ENCODE data around the gene SLIT3. TPM values are rescaled to one million over a fixed set of nuclear protein-coding genes. Genes with fewer than 3 reads are reported as not detected.
A peak's percentile ranks its signal among the peaks of the same experiment; 100 is the strongest.

SLIT3 gene
- total and polyA plus RNA-seq, 2 donors, result 8.4 to 9.2 TPM

GRCh38 chr5:169173372-169173771 is 127.6 kb downstream of the SLIT3 start:
- Histone ChIP-seq H3K27me3 (ENCODE audit: control insufficient read depth in 2 of 2, insufficient read depth in 1 of 2, low read length in 1 of 2) (no peaks in the 10 kb centered on the region), H3K4me1 (ENCODE audit: control insufficient read depth in 2 of 2, insufficient read depth in 2 of 2, low read length in 2 of 2) (no peaks in the 10 kb centered on the region), H3K27ac (ENCODE audit: low read depth in 1 of 2, low read length in 1 of 2) (no peak overlapping the region), H3K4me3 (ENCODE audit: low read length in 2 of 2) (no peak overlapping the region), H3K36me3 (ENCODE audit: control insufficient read depth in 2 of 2, insufficient read depth in 2 of 2, low read length in 1 of 2) (no peaks in the 10 kb centered on the region), H3K9me3 (ENCODE audit: control insufficient read depth in 2 of 2, insufficient read depth in 1 of 2, low read length in 1 of 2) (no peaks in the 10 kb centered on the region)
- 92% methylated on average over 6 of the region's 6 CpGs for WGBS
- no peak for DNase-seq (ENCODE audit: low read depth in 6 of 9, low spot score in 9 of 9)

- H3K4me1 ChIP-seq (ENCODE audit: control insufficient read depth in 2 of 2, insufficient read depth in 2 of 2, low read length in 2 of 2), result no peaks in the 10 kb centered on the region
- no peaks in the 10 kb centered on the region for H3K9me3 ChIP-seq (ENCODE audit: control insufficient read depth in 2 of 2, insufficient read depth in 1 of 2, low read length in 1 of 2)
- no peak for DNase-seq (ENCODE audit: low read depth in 6 of 9, low spot score in 9 of 9)
- no peaks in the 10 kb centered on the region for H3K27me3 ChIP-seq (ENCODE audit: control insufficient read depth in 2 of 2, insufficient read depth in 1 of 2, low read length in 1 of 2)
- no peak overlapping the region for H3K27ac ChIP-seq (ENCODE audit: low read depth in 1 of 2, low read length in 1 of 2)
- 80% methylated on average over 2 of the region's 2 CpGs for WGBS
- no peaks in the 10 kb centered on the region for H3K36me3 ChIP-seq (ENCODE audit: control insufficient read depth in 2 of 2, insufficient read depth in 2 of 2, low read length in 1 of 2)
- H3K4me3 ChIP-seq (ENCODE audit: low read length in 2 of 2), result no peak overlapping the region
These were observed 129.4 kb downstream of the SLIT3 start for GRCh38 chr5:169171515-169171914.

GRCh38 chr5:169169783-169170182 is 131.2 kb downstream of the SLIT3 start:
- no peak overlapping the region for H3K4me3 ChIP-seq (ENCODE audit: low read length in 2 of 2)
- no peaks in the 10 kb centered on the region for H3K36me3 ChIP-seq (ENCODE audit: control insufficient read depth in 2 of 2, insufficient read depth in 2 of 2, low read length in 1 of 2)
- DNase-seq (ENCODE audit: low read depth in 6 of 9, low spot score in 9 of 9), result no peak
- H3K27me3 ChIP-seq (ENCODE audit: control insufficient read depth in 2 of 2, insufficient read depth in 1 of 2, low read length in 1 of 2), result no peaks in the 10 kb centered on the region
- H3K9me3 ChIP-seq (ENCODE audit: control insufficient read depth in 2 of 2, insufficient read depth in 1 of 2, low read length in 1 of 2), result no peaks in the 10 kb centered on the region
- H3K27ac ChIP-seq (ENCODE audit: low read depth in 1 of 2, low read length in 1 of 2), result no peak overlapping the region
- 95% methylated on average over 4 of the region's 4 CpGs for WGBS
- no peaks in the 10 kb centered on the region for H3K4me1 ChIP-seq (ENCODE audit: control insufficient read depth in 2 of 2, insufficient read depth in 2 of 2, low read length in 2 of 2)

- Histone ChIP-seq H3K27ac (ENCODE audit: low read depth in 1 of 2, low read length in 1 of 2) (no peak overlapping the region), H3K4me1 (ENCODE audit: control insufficient read depth in 2 of 2, insufficient read depth in 2 of 2, low read length in 2 of 2) (peaks cover 0 to 6% of the 10 kb centered on the region in 2 donors), H3K27me3 (ENCODE audit: control insufficient read depth in 2 of 2, insufficient read depth in 1 of 2, low read length in 1 of 2) (no peaks in the 10 kb centered on the region), H3K4me3 (ENCODE audit: low read length in 2 of 2) (no peak overlapping the region), H3K36me3 (ENCODE audit: control insufficient read depth in 2 of 2, insufficient read depth in 2 of 2, low read length in 1 of 2) (no peaks in the 10 kb centered on the region), H3K9me3 (ENCODE audit: control insufficient read depth in 2 of 2, insufficient read depth in 1 of 2, low read length in 1 of 2) (no peaks in the 10 kb centered on the region)
- 80% methylated on average over 3 of the region's 3 CpGs for WGBS
- DNase-seq (ENCODE audit: low read depth in 6 of 9, low spot score in 9 of 9), result no peak
These were observed 132.7 kb downstream of the SLIT3 start for GRCh38 chr5:169168280-169168679.

- WGBS, result 91% methylated on average over 8 of the region's 8 CpGs
- Histone ChIP-seq H3K4me1 (ENCODE audit: control insufficient read depth in 2 of 2, insufficient read depth in 2 of 2, low read length in 2 of 2) (peaks cover 0 to 6% of the 10 kb centered on the region in 2 donors), H3K27me3 (ENCODE audit: control insufficient read depth in 2 of 2, insufficient read depth in 1 of 2, low read length in 1 of 2) (no peaks in the 10 kb centered on the region), H3K36me3 (ENCODE audit: control insufficient read depth in 2 of 2, insufficient read depth in 2 of 2, low read length in 1 of 2) (no peaks in the 10 kb centered on the region), H3K27ac (ENCODE audit: low read depth in 1 of 2, low read length in 1 of 2) (no peak overlapping the region), H3K4me3 (ENCODE audit: low read length in 2 of 2) (no peak overlapping the region), H3K9me3 (ENCODE audit: control insufficient read depth in 2 of 2, insufficient read depth in 1 of 2, low read length in 1 of 2) (no peaks in the 10 kb centered on the region)
- DNase-seq (ENCODE audit: low read depth in 6 of 9, low spot score in 9 of 9), result no peak
These were observed 134.9 kb downstream of the SLIT3 start for GRCh38 chr5:169166078-169166477.

- peak overlapping the region in 1 of 2 donors; percentile 40 for H3K27ac ChIP-seq (ENCODE audit: low read depth in 1 of 2, low read length in 1 of 2)
- WGBS, result 50% methylated on average over 1 of the region's 1 CpG
These were observed 135.9 kb downstream of the SLIT3 start for GRCh38 chr5:169165052-169165451.

GRCh38 chr5:169164481-169164925 is 136.4 kb downstream of the SLIT3 start:
- Histone ChIP-seq H3K4me1 (ENCODE audit: control insufficient read depth in 2 of 2, insufficient read depth in 2 of 2, low read length in 2 of 2) (peaks cover 0 to 6% of the 10 kb centered on the region in 2 donors), H3K27me3 (ENCODE audit: control insufficient read depth in 2 of 2, insufficient read depth in 1 of 2, low read length in 1 of 2) (no peaks in the 10 kb centered on the region), H3K4me3 (ENCODE audit: low read length in 2 of 2) (no peak overlapping the region), H3K9me3 (ENCODE audit: control insufficient read depth in 2 of 2, insufficient read depth in 1 of 2, low read length in 1 of 2) (peaks cover 0 to under 1% of the 10 kb centered on the region in 2 donors), H3K36me3 (ENCODE audit: control insufficient read depth in 2 of 2, insufficient read depth in 2 of 2, low read length in 1 of 2) (no peaks in the 10 kb centered on the region), H3K27ac (ENCODE audit: low read depth in 1 of 2, low read length in 1 of 2) (peak overlapping the region in 1 of 2 donors; percentile 27)
- 82% methylated on average over 6 of the region's 6 CpGs for WGBS
- DNase-seq (ENCODE audit: low read depth in 6 of 9, low spot score in 9 of 9), result no peak

More at GRCh38 chr5:169165052-169165451, 135.9 kb downstream of the SLIT3 start:
- peaks cover 0 to 6% of the 10 kb centered on the region in 2 donors for H3K4me1 ChIP-seq (ENCODE audit: control insufficient read depth in 2 of 2, insufficient read depth in 2 of 2, low read length in 2 of 2)
- no peaks in the 10 kb centered on the region for H3K27me3 ChIP-seq (ENCODE audit: control insufficient read depth in 2 of 2, insufficient read depth in 1 of 2, low read length in 1 of 2)
- H3K4me3 ChIP-seq (ENCODE audit: low read length in 2 of 2), result no peak overlapping the region
- H3K9me3 ChIP-seq (ENCODE audit: control insufficient read depth in 2 of 2, insufficient read depth in 1 of 2, low read length in 1 of 2), result no peaks in the 10 kb centered on the region
- no peaks in the 10 kb centered on the region for H3K36me3 ChIP-seq (ENCODE audit: control insufficient read depth in 2 of 2, insufficient read depth in 2 of 2, low read length in 1 of 2)
- no peak for DNase-seq (ENCODE audit: low read depth in 6 of 9, low spot score in 9 of 9)

- peaks cover 0 to 6% of the 10 kb centered on the region in 2 donors for H3K4me1 ChIP-seq (ENCODE audit: control insufficient read depth in 2 of 2, insufficient read depth in 2 of 2, low read length in 2 of 2)
- 71% methylated on average over 3 of the region's 3 CpGs for WGBS
- H3K27me3 ChIP-seq (ENCODE audit: control insufficient read depth in 2 of 2, insufficient read depth in 1 of 2, low read length in 1 of 2), result no peaks in the 10 kb centered on the region
- H3K36me3 ChIP-seq (ENCODE audit: control insufficient read depth in 2 of 2, insufficient read depth in 2 of 2, low read length in 1 of 2), result no peaks in the 10 kb centered on the region
- no peak overlapping the region for H3K27ac ChIP-seq (ENCODE audit: low read depth in 1 of 2, low read length in 1 of 2)
- no peak overlapping the region for H3K4me3 ChIP-seq (ENCODE audit: low read length in 2 of 2)
- DNase-seq (ENCODE audit: low read depth in 6 of 9, low spot score in 9 of 9), result no peak
- H3K9me3 ChIP-seq (ENCODE audit: control insufficient read depth in 2 of 2, insufficient read depth in 1 of 2, low read length in 1 of 2), result peaks cover 0 to 6% of the 10 kb centered on the region in 2 donors
These were observed 138.5 kb downstream of the SLIT3 start for GRCh38 chr5:169162407-169162806.

- no peak for DNase-seq (ENCODE audit: low read depth in 6 of 9, low spot score in 9 of 9)
- Histone ChIP-seq H3K27me3 (ENCODE audit: control insufficient read depth in 2 of 2, insufficient read depth in 1 of 2, low read length in 1 of 2) (no peaks in the 10 kb centered on the region), H3K4me3 (ENCODE audit: low read length in 2 of 2) (no peak overlapping the region), H3K27ac (ENCODE audit: low read depth in 1 of 2, low read length in 1 of 2) (no peak overlapping the region), H3K4me1 (ENCODE audit: control insufficient read depth in 2 of 2, insufficient read depth in 2 of 2, low read length in 2 of 2) (peaks cover 0 to 6% of the 10 kb centered on the region in 2 donors), H3K36me3 (ENCODE audit: control insufficient read depth in 2 of 2, insufficient read depth in 2 of 2, low read length in 1 of 2) (no peaks in the 10 kb centered on the region), H3K9me3 (ENCODE audit: control insufficient read depth in 2 of 2, insufficient read depth in 1 of 2, low read length in 1 of 2) (peaks cover 0 to 6% of the 10 kb centered on the region in 2 donors)
- 81% methylated on average over 13 of the region's 13 CpGs for WGBS
These were observed 139.8 kb downstream of the SLIT3 start for GRCh38 chr5:169161022-169161680.

All from thymus (tissue), 11 donors.